Panc1 (cell line): Measurements from ENCODE around the gene CEP126. TPM values are rescaled to one million over a fixed set of nuclear protein-coding genes. Genes with fewer than 3 reads are reported as not detected.
"Not testable (repeated sequence)": the region's sequence is repeated elsewhere in the genome, so short reads cannot be mapped to it uniquely, and the experiment has no call there.

Experiments used
- ATAC-seq: fragments of 200-7000 bp; cut with Tn5 transposase; 2 replicates; pipeline ENCODE4 v1.9.1; 2020; ENCODE audit warnings: mild to moderate bottlenecking, moderate library complexity
- BruUV-seq: library from RNA; stranded (reverse); fragments of 400-500 nt; replicated peaks from 2 replicates; lab custom pipeline; 2021; lab: Mats Ljungman, UMichigan
- CTCF ChIA-PET: fragments of 300-600 bp; sonication (Branson Sonifier 250); formaldehyde crosslinking; loops from one replicate; lab custom pipeline; 2022; ENCODE audit warnings: antibody characterized with exemption; lab: Charles Lee
- POLR2A ChIA-PET: fragments of 300-600 bp; sonication (Branson Sonifier 250); formaldehyde crosslinking; loops from one replicate; lab custom pipeline; 2022; ENCODE audit warnings: antibody characterized with exemption; lab: Charles Lee
- DNase-seq: peaks from one replicate; pipeline ENCODE4 v3.0.0-alpha.2; 2010; ENCODE audit warnings: low read depth, low spot score
- H3K27ac ChIP-seq: 2 replicates; pipeline ENCODE4 v1.5.1; 2011; ENCODE audit warnings: mild to moderate bottlenecking, low read length, inconsistent platforms
- H3K27me3 ChIP-seq: fragments of 200-500 bp; sonication (Bioruptor generic); 2 replicates; pipeline ENCODE4 v1.6.0; 2014; ENCODE audit warnings: low read length, inconsistent platforms; ENCODE audit not compliant: control insufficient read depth, insufficient read depth
- H3K36me3 ChIP-seq: fragments of 200-500 bp; sonication (Bioruptor generic); 2 replicates; pipeline ENCODE4 v1.5.1; 2014; ENCODE audit warnings: inconsistent platforms, mild to moderate bottlenecking, low read length, moderate library complexity; ENCODE audit not compliant: control insufficient read depth, insufficient read depth
- H3K4me1 ChIP-seq: 2 replicates; pipeline ENCODE4 v1.5.1; 2011; ENCODE audit warnings: inconsistent platforms, mild to moderate bottlenecking, low read length, moderate library complexity; ENCODE audit not compliant: control insufficient read depth, insufficient read depth
- H3K4me3 ChIP-seq, 2 experiments: 2 replicates each; pipeline ENCODE4 v1.5.1; 2011 to 2012; ENCODE audit warnings: low read depth in 2 of 2, low read length in 2 of 2, mild to moderate bottlenecking in 2 of 2, inconsistent platforms in 1 of 2, moderate library complexity in 1 of 2
- H3K9me3 ChIP-seq: fragments of 200-500 bp; sonication (Bioruptor generic); 2 replicates; pipeline ENCODE4 v1.5.1; 2014; ENCODE audit warnings: low read depth, mild to moderate bottlenecking, inconsistent platforms, low read length, moderate library complexity; ENCODE audit not compliant: control insufficient read depth, insufficient read depth
- CTCF ChIP-seq: fragments of 450-650 bp; IDR thresholded peaks from 2 replicates; pipeline ENCODE4 v1.5.1; 2017; ENCODE audit warnings: mild to moderate bottlenecking
- POLR2AphosphoS5 ChIP-seq: IDR thresholded peaks from 2 replicates; pipeline ENCODE4 v1.6.1; 2012; ENCODE audit warnings: mild to moderate bottlenecking, low read depth, low read length, moderate library complexity
- REST ChIP-seq, 2 experiments: IDR thresholded peaks; 2 replicates each; pipeline ENCODE4 v1.6.1; 2011 to 2012; ENCODE audit warnings: low read depth in 2 of 2, control low read depth in 1 of 2, low read length in 1 of 2, mild to moderate bottlenecking in 1 of 2, moderate library complexity in 1 of 2; ENCODE audit not compliant: insufficient read depth in 1 of 2
- SIN3A ChIP-seq: IDR thresholded peaks from 2 replicates; pipeline ENCODE4 v1.6.1; 2012; ENCODE audit warnings: low read depth, mild to moderate bottlenecking, low read length, moderate library complexity, borderline replicate concordance; ENCODE audit not compliant: insufficient read depth
- TCF7L2 ChIP-seq: IDR thresholded peaks from 2 replicates; pipeline ENCODE4 v1.6.1; 2011; ENCODE audit warnings: mild to moderate bottlenecking, low read depth, low read length, inconsistent platforms
- in situ Hi-C: cut with HindIII; loops from 2 replicates; pipeline ENCODE4 v1.10.0; 2016; ENCODE audit warnings: low sequenced_read_pairs, low pct_unique_long_range_greater_than_20kb
- intact Hi-C: fragments of 100-400 bp; cut with micrococcal nuclease; formaldehyde crosslinking; loops from one replicate; pipeline ENCODE4 v1.10.0; 2022; ENCODE audit not compliant: unreplicated experiment
- total RNA-seq: library from RNA; stranded (reverse); gene quantifications from one replicate; pipeline ENCODE4 v1.2.1, GENCODE V29; 2021; ENCODE audit not compliant: unreplicated experiment

The CEP126 gene
- total RNA-seq, 1 experiment from 2014 or later: 6.6 TPM

GRCh38 chr11:101960231-101960630, 45.4 kb downstream of the CEP126 start:
- POLR2A ChIA-PET: no interaction called here
- Histone ChIP-seq H3K27ac (no peak overlapping the region), H3K4me3 (no peak overlapping the region), H3K36me3 (no peaks in the 10 kb centered on the region), H3K27me3 (no peaks in the 10 kb centered on the region), H3K4me1 (no peaks in the 10 kb centered on the region), H3K9me3 (no peaks in the 10 kb centered on the region)
- no peak for TF ChIP-seq SIN3A
- no peak for TF ChIP-seq REST (IDR thresholded peaks at IDR 0.05; ENCODE audit: insufficient read depth in 1 of 2, low read depth in 2 of 2, low read length in 1 of 2)
- no peak for TF ChIP-seq TCF7L2
- TF ChIP-seq POLR2AphosphoS5: no peak
- TF ChIP-seq CTCF: no peak
- CTCF ChIA-PET: no interaction called here
- ATAC-seq: no peak
- intact Hi-C loops (no loop called here), in situ Hi-C loops (no loop called here)
- no peak for DNase-seq
- no TSS peak for BruUV-seq

- BruUV-seq, POLR2A ChIA-PET, H3K9me3 ChIP-seq, in situ Hi-C loops, H3K27me3 ChIP-seq, H3K27ac ChIP-seq, H3K36me3 ChIP-seq, H3K4me1 ChIP-seq, DNase-seq, ATAC-seq, H3K4me3 ChIP-seq, intact Hi-C loops: not testable (repeated sequence)
- CTCF ChIA-PET: interaction anchor here (0.9 kb wide), 1 partner anchor 588 kb away, joined by 5 read pairs; no protein-coding TSS in a partner anchor
Observed at GRCh38 chr11:101964200-101964599, 49.4 kb downstream of the CEP126 start.

- H3K4me1 ChIP-seq: peaks cover 3% of the 10 kb centered on the region; the same call in 1 of the 2 replicates
- no peaks in the 10 kb centered on the region for H3K36me3 ChIP-seq
- no peaks in the 10 kb centered on the region for H3K9me3 ChIP-seq
- no peak overlapping the region for H3K4me3 ChIP-seq
- in situ Hi-C loops: no loop called here
- ATAC-seq (peak; percentile 87), DNase-seq (peak; percentile 4)
- H3K27me3 ChIP-seq: no peaks in the 10 kb centered on the region
- intact Hi-C loops: loop anchor here (1.0 kb wide), 1 partner anchor 113 kb away; no protein-coding TSS in a partner anchor
- no peak overlapping the region; the same call in 1 of the 2 replicates for H3K27ac ChIP-seq
- BruUV-seq: no TSS peak
- POLR2A ChIA-PET: no interaction called here
- CTCF ChIA-PET: interaction anchor here (0.5 to 1.0 kb wide), 3 partner anchors 35 to 113 kb away, joined by 4 to 6 read pairs (median 5); no protein-coding TSS in a partner anchor
- TF ChIP-seq CTCF (peak; percentile 59; the same call in 1 of the 2 replicates), SIN3A (no peak), TCF7L2 (no peak)
Observed at GRCh38 chr11:101974255-101974654, 59.4 kb downstream of the CEP126 start.
